HL-60/S4 treated with retinoic acid at 250 ng/mL for 4 days and 3 days (cell line): Measurements from ENCODE around the gene NDUFB7.

Experiments
- in situ Hi-C: fragments of 300-500 bp; cut with MboI; formaldehyde crosslinking; loops from 2 replicates; pipeline ENCODE4 v1.7.0; 2022; ENCODE audit warnings: low sequenced_read_pairs

Gene NDUFB7

GRCh38 chr19:14529254-14530004 is 42.4 kb downstream of the NDUFB7 start, which contains the start of gene TECR:
TECR (plus strand) TSS chr19:14529594; CDS start chr19:14529697, 103 bp downstream.
- in situ Hi-C loops: no loop called here

DNA sequence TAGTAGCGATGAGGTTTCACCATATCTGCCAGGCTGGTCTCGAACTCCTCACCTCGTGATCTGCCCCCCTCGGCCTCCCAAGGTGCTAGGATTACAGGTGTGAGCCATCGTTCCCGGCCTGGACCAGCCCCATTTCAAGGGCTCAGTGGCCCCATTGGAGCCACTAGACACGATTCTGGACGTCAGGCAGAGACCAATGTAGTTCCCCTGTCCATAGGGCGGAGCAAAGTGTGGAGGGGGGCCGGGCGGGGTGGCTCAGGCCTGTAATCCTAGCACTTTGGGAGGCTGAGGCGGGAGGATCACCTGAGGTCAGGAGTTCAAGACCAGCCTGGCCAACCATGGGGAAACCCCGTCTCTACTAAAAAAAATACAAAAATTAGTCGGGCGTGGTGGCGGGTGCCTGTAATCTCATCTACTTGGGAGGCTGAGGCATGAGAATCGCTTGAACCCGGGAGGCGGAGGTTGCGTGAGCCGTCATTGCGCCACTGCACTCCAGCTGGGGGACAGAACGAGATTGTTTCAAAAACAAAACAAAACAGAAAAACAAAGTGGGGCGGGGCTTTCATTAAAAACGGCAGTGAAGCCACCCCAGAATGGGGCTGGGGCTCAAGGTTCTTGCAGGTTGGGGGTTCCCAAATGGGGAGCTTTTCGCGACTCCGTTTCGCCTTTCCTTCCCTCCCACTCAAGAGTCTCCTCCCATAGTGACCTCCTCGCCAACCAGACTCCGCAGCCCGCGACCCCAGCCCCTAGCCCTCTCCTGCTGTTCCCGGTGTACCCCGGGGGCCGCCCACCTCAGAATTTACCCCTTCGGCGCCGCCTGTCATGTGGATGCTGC is 43.2 kb downstream of the NDUFB7 start:
- in situ Hi-C loops: no loop called here

DNA sequence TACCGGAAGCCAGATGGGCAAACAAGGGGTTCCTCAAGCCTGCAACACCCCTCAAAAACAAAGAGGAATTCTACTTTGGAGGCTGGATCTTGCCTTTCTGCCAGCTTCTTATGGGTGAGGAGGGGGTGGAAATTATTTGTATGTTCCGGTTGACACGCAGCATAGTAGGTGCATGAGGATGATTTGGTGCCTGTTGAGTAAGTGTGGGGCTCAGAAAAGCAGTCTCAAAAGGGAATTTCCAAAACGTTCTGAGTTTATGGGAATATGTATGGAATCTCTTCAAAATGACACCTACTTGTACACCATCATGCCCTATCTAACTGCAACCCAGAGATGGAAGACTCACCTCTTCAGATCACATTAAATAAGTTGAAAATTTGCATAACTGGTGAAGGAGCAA is 45.4 kb downstream of the NDUFB7 start:
- in situ Hi-C loops: no loop called here

DNA sequence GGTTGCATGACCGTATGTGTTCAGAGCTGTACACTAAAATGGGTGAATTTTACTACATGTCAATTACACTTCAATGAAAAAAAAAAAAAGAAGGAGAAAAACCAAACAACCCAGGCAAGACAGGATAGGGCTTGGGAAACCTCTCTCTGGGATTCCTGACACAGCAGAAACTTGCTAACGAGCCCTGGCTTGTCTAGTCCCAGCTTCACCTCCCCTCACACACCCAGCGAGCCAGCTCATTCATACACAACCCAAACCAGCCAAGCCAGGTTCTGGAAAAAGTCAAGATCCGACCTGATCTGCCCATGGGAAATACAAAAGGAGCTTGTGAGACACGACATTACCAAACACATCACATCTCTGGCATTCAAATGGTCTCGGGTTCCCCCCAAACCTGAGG is 46.1 kb downstream of the NDUFB7 start:
- in situ Hi-C loops: no loop called here

DNA sequence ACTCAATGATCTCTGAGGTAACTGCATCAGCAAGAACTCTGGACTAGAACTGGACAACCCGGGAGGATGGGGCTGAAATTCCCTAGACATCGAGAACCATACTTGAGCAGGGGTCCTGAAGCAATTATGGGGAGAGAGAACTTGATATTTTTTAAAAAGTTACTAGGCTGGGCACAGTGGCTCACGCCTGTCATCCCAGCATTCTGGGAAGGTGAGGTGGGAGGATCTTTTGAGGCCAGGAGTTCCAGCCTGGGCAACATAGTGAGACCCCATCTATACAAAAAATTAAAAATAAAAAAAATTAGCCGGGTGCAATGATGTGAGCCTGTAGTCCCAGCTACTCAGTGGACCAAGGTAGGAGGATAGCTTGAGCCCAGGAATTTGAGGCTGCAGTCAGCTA is 51.3 kb downstream of the NDUFB7 start:
- in situ Hi-C loops: no loop called here

- in situ Hi-C loops: no loop called here
Observed at GRCh38 chr19:14519860-14520407, 51.9 kb downstream of the NDUFB7 start.

DNA sequence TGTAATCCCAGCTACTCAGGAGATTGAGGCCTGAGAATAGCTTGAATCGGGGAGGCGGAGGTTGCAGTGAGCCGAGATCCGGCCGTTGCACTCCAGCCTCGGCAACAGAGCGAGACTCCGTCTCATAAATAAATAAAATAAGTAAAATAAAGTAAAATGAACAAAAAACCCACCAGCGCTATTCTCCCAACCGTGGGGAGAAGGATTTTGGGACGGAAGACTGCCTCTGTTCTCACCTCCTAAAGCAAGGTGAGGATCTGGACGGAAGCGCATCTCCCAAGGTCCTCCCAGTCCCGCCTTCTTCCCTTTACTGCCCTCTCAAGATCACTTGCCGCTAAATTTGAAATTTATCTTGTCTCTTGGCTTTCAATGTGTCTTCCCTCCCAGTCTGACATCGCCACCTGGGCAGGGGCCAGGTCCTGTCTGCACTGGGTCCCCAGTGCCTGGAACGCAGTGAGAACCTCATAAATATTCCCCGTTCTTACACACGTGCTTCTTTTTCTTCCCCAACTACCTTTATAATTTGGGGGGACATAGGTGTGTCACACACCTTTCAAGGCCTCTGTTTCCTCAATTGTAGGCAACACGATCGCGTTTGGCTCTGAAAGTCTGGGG is 52.5 kb downstream of the NDUFB7 start:
- in situ Hi-C loops: no loop called here

GRCh38 chr19:14517840-14518505 is 53.9 kb downstream of the NDUFB7 start, which contains the start of gene DNAJB1:
DNAJB1 (minus strand) TSS chr19:14518397; CDS start chr19:14518349, 48 bp downstream.
- in situ Hi-C loops: no loop called here

- in situ Hi-C loops: no loop called here
Observed at GRCh38 chr19:14517446-14517839, 54.4 kb downstream of the NDUFB7 start.

DNA sequence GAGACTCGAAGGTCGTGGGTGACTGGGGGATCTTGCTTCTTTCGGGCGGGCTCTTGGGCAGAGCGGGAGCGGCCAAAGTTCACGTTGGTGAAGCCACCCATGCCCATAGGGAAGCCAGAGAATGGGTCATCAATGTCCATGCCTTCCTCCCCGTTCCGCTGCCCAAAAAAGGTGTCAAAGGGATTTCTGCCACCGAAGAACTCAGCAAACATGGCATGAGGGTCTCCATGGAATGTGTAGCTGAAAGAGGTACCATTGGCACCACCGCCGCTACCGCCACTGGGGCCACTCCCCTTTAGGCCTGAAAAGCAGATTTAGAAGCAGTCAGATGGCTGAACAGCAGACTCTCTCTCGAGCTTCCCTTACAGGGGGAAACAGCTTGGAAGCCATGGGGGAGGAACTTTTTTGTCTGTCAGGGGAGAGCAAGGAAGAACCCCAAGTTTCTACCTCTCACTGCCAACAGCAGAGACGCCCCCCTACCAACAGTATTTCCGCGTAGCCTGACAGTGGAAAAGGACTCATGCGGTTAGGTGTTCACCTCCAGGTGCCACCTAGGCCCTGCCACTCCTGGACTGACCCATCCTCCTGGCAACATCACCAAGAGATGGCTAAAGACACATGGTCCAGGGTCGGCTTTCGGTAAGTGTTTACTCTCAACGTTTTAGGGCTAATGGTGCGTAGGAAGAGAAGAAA is 55.0 kb downstream of the NDUFB7 start:
- in situ Hi-C loops: no loop called here
